ENCODE results near the gene THAP6. TPM values are rescaled to one million over a fixed set of nuclear protein-coding genes. Genes with fewer than 3 reads are reported as not detected.

The THAP6 gene
- total RNA-seq, 1 experiment from 2014 or later = 11.7 TPM

GRCh38 chr4:75566911-75567310 is 52.6 kb downstream of the THAP6 start:
- Histone ChIP-seq H3K14ac (ENCODE audit: insufficient read depth, low read length) (no peak overlapping the region), H3K4me1 (ENCODE audit: insufficient read depth, low read length) (peaks cover 2% of the 10 kb centered on the region; the same call in 1 of the 2 replicates), H2BK12ac (ENCODE audit: insufficient read length, low read depth, low read length) (no peak overlapping the region), H3K4me2 (ENCODE audit: insufficient read depth, insufficient read length, low read length) (no peak overlapping the region), H2BK120ac (ENCODE audit: low read depth, low read length, poor library complexity, severe bottlenecking) (no peak overlapping the region), H3K9me3 (ENCODE audit: control insufficient read depth, low read depth, low read length) (peaks cover 5% of the 10 kb centered on the region), H3T11ph (ENCODE audit: low read length) (no peak overlapping the region), H2AK5ac (ENCODE audit: insufficient read length, low read length) (no peak overlapping the region), H3K27ac (ENCODE audit: insufficient read length, low read depth, low read length) (no peak overlapping the region), H2BK20ac (ENCODE audit: low read depth, low read length, poor library complexity, severe bottlenecking) (no peak overlapping the region), H3K56ac (ENCODE audit: insufficient read length, low read depth, low read length) (no peak overlapping the region), H3K27me3 (ENCODE audit: insufficient read depth, low read length) (no peaks in the 10 kb centered on the region), H3K4ac (ENCODE audit: low read depth, low read length) (no peak overlapping the region), H3K18ac (ENCODE audit: insufficient read length, low read depth, low read length) (no peak overlapping the region), H4K8ac (replicated peaks; ENCODE audit: insufficient read length, low read depth, low read length) (no peak overlapping the region), H3K23ac (ENCODE audit: insufficient read length, low read depth, low read length) (no peak overlapping the region), H3K23me2 (ENCODE audit: insufficient read length, low read depth, low read length, poor library complexity, severe bottlenecking) (no peaks in the 10 kb centered on the region), H4K91ac (ENCODE audit: insufficient read length, low read depth, low read length) (no peak overlapping the region), H4K5ac (ENCODE audit: insufficient read length, low read depth, low read length) (no peak overlapping the region), H2BK15ac (ENCODE audit: low read depth, low read length) (no peak overlapping the region), H4K20me1 (ENCODE audit: control insufficient read depth, insufficient read depth, insufficient read length) (no peaks in the 10 kb centered on the region), H3K79me1 (ENCODE audit: insufficient read depth, low read depth, low read length, poor library complexity, severe bottlenecking) (no peaks in the 10 kb centered on the region), H3K79me2 (ENCODE audit: insufficient read depth, low read length) (no peaks in the 10 kb centered on the region), H3K9ac (ENCODE audit: extremely low read depth, insufficient read length, low read length) (no peak overlapping the region), H2AFZ (ENCODE audit: low read length) (no peak overlapping the region), H2BK5ac (ENCODE audit: insufficient read length, low read length) (no peak overlapping the region)
- Mint-ChIP-seq H3K27ac (no peak overlapping the region), H3K27me3 (ENCODE audit: low read depth) (peaks cover 10% of the 10 kb centered on the region), H3K4me3 (no peak overlapping the region), H3K9me3 (peaks cover 10 to 12% of the 10 kb centered on the region in 2 experiments), H3K36me3 (ENCODE audit: insufficient read depth in 1 of 3, low read depth in 3 of 3) (peaks cover 0 to 15% (median 8%) of the 10 kb centered on the region in 3 experiments; a peak in 4 of 7 replicates), H3K4me1 (peaks cover 5% of the 10 kb centered on the region in 2 experiments)
- no peak for DNase-seq
- TF ChIP-seq, protein P1, sequence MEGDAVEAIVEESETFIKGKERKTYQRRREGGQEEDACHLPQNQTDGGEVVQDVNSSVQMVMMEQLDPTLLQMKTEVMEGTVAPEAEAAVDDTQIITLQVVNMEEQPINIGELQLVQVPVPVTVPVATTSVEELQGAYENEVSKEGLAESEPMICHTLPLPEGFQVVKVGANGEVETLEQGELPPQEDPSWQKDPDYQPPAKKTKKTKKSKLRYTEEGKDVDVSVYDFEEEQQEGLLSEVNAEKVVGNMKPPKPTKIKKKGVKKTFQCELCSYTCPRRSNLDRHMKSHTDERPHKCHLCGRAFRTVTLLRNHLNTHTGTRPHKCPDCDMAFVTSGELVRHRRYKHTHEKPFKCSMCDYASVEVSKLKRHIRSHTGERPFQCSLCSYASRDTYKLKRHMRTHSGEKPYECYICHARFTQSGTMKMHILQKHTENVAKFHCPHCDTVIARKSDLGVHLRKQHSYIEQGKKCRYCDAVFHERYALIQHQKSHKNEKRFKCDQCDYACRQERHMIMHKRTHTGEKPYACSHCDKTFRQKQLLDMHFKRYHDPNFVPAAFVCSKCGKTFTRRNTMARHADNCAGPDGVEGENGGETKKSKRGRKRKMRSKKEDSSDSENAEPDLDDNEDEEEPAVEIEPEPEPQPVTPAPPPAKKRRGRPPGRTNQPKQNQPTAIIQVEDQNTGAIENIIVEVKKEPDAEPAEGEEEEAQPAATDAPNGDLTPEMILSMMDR (conservative IDR thresholded peaks at IDR 0.05) = no peak
- WGBS (ENCODE audit: extremely low coverage, insufficient read length, low lambda C conversion rate) = no CpG with 5 or more reads among the region's 1 CpG
